RWPE1 (cell line): ENCODE measurements around the gene HPSE2.

Experiments
- CTCF ChIA-PET: fragments of 350-600 bp; sonication (Branson Sonifier 250); formaldehyde crosslinking; extraction: SDS; loops from one replicate; lab custom pipeline; 2021; lab: Yijun Ruan, JAX
- POLR2A ChIA-PET: fragments of 400-600 bp; formaldehyde crosslinking; extraction: SDS; loops from one replicate; lab custom pipeline; 2020; ENCODE audit warnings: antibody characterized with exemption; ENCODE audit not compliant: low non-redundant PET; lab: Yijun Ruan, JAX
- DNase-seq: peaks from one replicate; pipeline ENCODE4 v3.0.0; 2012; ENCODE audit warnings: low spot score
- H3K27ac ChIP-seq: fragments of 450-650 bp; 2 replicates; pipeline ENCODE4 v1.5.1; 2017
- CTCF ChIP-seq: fragments of 450-650 bp; conservative IDR thresholded peaks from 2 replicates; pipeline ENCODE4 v1.5.1; 2017; ENCODE audit warnings: low read depth, mild to moderate bottlenecking

HPSE2 gene

GRCh38 chr10:98525969-98526368 is 709.7 kb downstream of the HPSE2 start:
- CTCF ChIA-PET: no interaction called here
- TF ChIP-seq CTCF: no peak
- POLR2A ChIA-PET: no interaction called here

DNA sequence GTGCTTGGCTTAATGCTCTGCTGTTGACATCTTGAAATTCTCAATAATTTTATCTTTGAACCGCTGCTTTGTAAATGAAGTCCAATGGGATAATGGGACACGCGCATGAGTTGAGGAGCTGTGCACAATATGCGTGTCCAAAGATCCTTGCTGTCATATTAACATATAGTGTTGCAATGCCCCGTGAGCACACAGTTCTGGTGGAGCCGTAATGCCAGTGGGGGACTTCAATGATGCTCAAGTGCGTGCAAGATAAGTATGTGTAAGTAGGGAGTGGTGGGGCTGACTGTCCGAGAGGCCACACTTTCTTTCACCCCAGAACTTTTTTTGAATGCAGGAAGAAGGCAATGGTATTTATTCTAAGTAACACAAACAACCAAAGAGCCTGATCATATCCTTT is 711.5 kb downstream of the HPSE2 start:
- CTCF ChIA-PET: no interaction called here
- DNase-seq: no peak
- POLR2A ChIA-PET: no interaction called here
- H3K27ac ChIP-seq: no peak overlapping the region
- TF ChIP-seq CTCF: no peak

More at GRCh38 chr10:98525969-98526368, 709.7 kb downstream of the HPSE2 start:
- DNase-seq: no peak
- no peak overlapping the region for H3K27ac ChIP-seq

DNA sequence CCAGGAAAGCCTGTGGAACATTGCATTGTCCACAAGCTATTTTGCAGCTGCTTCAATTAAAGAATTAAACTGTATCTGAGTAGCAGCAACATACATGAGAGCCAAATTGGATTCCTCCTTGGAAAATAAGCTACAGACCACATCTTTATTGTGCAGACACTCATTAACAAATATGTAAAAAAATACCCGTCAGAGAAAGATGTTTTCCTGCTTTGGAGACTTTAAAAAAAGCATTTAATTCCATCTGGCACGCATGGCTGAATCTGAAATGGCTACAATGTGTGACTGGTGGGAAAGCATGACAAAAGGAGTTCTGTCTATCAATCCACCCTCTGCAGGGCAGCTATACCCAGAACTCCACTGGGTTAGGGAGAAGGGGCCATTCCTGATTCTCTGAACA is 715.8 kb downstream of the HPSE2 start:
- ChIA-PET CTCF (interaction anchor here (1.1 kb wide), 1 partner anchor 19 kb away, joined by 3 read pairs; no protein-coding TSS in a partner anchor), POLR2A (no interaction called here)
- TF ChIP-seq CTCF: no peak
- H3K27ac ChIP-seq: no peak overlapping the region
- no peak for DNase-seq

GRCh38 chr10:98517672-98518071 is 718.0 kb downstream of the HPSE2 start:
- ChIA-PET CTCF (no interaction called here), POLR2A (no interaction called here)
- TF ChIP-seq CTCF: no peak
- no peak overlapping the region for H3K27ac ChIP-seq
- no peak for DNase-seq

DNA sequence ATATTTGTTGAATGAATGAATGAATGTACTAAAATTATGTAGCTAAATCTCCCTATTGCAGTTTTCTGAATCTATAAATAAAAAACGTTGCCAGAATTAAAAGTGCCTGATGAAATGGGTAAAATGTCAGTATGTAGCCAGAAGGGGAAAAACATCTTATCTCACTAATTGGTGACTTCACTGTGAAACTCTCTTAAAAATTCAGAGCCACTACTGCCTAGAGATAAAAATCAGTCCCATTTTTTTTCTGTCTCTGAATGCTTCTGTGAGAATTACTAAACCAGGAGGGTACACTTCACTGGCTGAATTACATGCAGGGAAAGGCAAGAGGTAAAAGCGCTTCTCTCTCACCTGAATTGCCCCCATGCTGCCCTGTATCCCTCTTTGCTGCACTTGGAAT is 719.3 kb downstream of the HPSE2 start:
- DNase-seq: no peak
- TF ChIP-seq CTCF: no peak
- no peak overlapping the region for H3K27ac ChIP-seq
- ChIA-PET CTCF (interaction anchor here (1.0 kb wide), 1 partner anchor 49 kb away, joined by 5 read pairs; no protein-coding TSS in a partner anchor), POLR2A (no interaction called here)

DNA sequence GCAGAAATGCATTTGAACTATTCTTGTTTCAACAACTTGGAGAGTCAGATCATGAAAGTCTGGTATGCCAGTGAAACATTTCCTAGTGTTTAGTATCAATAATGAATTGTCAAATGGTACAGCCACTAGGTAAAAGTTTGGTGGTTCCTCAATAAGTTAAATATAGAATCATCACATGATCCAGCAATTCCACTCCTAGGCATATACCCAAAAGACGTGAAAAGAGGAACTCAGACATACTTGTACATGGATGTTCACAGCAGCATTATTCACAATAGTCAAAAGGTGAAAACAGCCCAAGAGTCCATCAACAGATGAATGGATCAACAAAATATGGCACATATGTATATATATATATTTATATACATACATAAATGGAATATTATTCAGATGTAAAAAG is 721.9 kb downstream of the HPSE2 start:
- no peak overlapping the region for H3K27ac ChIP-seq
- no peak for TF ChIP-seq CTCF
- POLR2A ChIA-PET: no interaction called here
- no peak for DNase-seq
- CTCF ChIA-PET: interaction anchor here (0.7 kb wide), 1 partner anchor 1046 kb away, joined by 3 read pairs; no protein-coding TSS in a partner anchor
